ENCODE measurements around the gene RTN4IP1.

RTN4IP1 gene

DNA sequence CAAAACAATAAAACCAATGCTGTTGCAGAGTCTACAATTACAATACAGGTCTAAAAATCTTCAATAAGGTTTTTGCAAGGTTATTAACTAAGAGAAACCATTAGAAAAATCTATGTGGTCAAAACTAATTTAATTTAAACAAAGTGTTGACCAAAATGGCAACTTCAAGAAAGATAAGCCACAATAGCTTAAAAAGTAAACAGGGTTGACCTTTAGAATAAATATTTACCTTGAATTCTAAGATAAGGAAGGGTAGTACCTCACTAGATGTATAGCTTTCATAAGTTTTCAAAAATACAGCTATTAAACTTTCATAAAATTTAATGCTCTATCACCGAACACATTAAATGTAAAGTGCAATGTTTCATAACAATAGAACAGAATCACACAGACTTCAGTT lies 11.4 kb downstream of the RTN4IP1 start:
- TF ChIP-seq ZFX (IDR thresholded peaks at IDR 0.05) = no peak
- TF ChIP-seq, protein P1, sequence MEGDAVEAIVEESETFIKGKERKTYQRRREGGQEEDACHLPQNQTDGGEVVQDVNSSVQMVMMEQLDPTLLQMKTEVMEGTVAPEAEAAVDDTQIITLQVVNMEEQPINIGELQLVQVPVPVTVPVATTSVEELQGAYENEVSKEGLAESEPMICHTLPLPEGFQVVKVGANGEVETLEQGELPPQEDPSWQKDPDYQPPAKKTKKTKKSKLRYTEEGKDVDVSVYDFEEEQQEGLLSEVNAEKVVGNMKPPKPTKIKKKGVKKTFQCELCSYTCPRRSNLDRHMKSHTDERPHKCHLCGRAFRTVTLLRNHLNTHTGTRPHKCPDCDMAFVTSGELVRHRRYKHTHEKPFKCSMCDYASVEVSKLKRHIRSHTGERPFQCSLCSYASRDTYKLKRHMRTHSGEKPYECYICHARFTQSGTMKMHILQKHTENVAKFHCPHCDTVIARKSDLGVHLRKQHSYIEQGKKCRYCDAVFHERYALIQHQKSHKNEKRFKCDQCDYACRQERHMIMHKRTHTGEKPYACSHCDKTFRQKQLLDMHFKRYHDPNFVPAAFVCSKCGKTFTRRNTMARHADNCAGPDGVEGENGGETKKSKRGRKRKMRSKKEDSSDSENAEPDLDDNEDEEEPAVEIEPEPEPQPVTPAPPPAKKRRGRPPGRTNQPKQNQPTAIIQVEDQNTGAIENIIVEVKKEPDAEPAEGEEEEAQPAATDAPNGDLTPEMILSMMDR (conservative IDR thresholded peaks at IDR 0.05) = no peak
- no peak overlapping the region for H3K27ac ChIP-seq

DNA sequence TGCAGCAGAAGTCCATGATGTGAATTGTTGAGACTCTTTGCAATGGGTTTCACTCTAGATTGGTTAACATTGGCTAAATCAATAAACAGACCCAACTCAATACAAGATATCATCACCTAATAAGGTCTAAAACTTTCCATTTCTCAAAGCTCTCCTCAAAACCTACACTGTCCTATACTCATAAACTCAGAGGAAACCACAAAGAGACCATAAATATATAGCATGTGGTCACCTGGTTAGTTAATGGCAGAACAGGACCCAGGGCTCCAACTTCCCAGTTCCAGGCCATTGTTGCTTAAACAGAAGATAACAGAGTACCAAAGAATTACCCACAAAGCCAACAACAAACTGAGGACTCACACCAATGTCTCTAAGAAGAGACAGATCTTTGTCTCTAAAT lies 12.0 kb downstream of the RTN4IP1 start:
- no peak for TF ChIP-seq ZFX (IDR thresholded peaks at IDR 0.05)
- TF ChIP-seq, protein P1 (conservative IDR thresholded peaks at IDR 0.05) = no peak
- H3K27ac ChIP-seq = no peak overlapping the region

DNA sequence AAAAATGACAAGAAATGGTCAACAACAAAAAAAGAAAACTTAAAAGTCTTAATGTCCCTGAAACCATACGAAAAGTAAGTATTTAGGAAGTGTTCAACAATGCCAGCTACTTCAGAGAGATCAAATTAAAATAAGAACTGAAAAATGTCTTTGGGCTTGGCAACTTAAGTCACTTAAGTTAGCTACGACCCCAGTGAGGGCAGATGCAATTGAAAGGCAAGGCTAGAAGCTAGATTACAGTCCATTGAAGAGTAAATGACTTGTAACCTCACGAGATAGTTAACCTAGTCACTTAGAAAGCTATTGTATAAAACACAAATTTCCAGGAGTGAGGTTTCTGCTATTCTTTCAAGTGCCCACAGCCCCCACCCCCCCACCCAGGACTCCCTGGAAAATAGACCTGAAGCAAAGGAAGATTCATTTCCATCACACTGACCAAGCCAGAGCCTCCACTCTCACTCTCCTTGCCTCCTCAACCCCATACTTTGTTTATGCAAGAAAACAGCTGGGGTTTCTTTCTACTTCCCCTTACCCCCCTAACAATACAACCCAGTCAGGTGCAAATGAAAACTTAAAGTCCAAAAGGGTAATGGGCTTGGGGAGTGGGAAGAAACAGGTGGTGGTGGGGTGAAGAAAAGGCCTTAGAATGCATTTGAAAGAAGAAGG lies 14.6 kb downstream of the RTN4IP1 start:
- H3K27ac ChIP-seq = no peak overlapping the region

DNA sequence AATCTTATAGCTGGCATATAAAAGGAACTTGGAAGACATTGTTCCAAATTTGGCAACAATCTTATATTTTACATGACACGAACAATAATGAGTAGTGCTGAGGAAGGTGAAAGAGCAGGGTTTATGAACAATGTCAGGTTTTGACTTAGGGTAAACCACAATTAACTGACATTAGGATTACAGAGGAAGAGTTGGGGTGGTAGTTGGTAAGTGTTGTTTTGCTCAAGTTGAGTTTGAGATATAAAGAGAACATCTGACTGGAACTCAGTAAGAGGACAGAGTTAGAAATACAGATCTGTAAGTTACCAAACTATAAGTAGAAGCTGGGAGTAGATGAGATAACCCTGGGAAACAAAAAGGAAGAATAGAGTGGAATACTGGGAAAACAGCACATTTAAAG lies 15.1 kb downstream of the RTN4IP1 start:
- TF ChIP-seq, protein P1 (conservative IDR thresholded peaks at IDR 0.05) = no peak
- TF ChIP-seq ZFX (IDR thresholded peaks at IDR 0.05) = no peak
- H3K27ac ChIP-seq = no peak overlapping the region

More for the DNA sequence above, 14.6 kb downstream of the RTN4IP1 start:
- TF ChIP-seq, protein P1 (conservative IDR thresholded peaks at IDR 0.05) = no peak

DNA sequence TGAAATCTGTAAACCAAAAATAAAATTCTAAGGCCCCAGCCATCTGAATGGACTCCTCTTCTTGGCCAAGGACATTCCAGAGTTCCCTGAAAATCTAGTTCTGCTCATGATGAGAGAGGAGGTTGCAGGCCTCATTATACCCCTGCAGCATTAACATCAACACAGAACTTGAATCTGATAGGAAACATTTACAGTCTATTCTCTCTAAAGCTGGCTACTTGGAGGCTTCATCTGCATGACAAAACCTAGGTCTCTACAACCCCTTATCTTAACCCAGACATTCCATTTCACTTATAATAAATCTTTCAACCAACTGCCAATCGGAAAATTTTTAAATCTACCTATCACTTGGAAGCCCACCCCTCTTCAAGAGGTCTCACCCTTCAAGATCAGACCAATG lies 15.7 kb downstream of the RTN4IP1 start:
- no peak for TF ChIP-seq ZFX (IDR thresholded peaks at IDR 0.05)
- TF ChIP-seq, protein P1 (conservative IDR thresholded peaks at IDR 0.05) = no peak

DNA sequence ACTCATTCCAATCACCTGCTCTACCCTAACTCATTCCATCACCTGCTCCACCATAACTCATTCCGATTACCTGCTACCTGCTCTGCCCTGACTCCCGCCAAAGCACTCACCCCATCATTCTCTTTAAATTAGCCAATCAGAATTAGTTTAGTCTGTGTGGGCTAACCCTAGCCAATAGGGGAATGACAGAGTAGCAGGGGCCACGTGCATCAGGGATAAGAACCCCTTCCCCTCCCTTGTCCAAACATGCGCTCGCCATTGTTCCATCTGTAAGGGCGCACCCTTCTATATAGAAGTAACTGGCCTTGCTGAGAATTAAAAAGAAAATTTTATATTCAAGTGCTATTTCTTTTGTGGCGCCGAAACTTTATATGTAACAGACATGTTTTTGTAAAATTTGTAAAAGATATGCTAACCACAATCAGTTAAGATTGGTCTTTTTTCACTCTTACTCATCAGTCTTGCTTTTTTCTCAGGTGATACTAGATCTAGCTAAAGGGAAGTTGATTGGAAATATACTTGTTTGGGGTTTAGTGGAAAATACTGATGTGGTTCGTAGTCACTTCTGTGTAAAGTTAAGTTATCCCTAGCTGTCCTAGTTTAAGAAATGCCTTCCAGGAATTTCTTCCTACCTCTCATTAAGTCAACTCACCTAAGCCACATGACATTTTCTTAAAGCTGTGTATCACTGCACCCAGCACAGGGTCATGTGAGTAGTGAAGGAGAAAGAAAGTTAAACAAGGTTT lies 16.5 kb downstream of the RTN4IP1 start:
- TF ChIP-seq ZFX (IDR thresholded peaks at IDR 0.05) = no peak
- TF ChIP-seq, protein P1 (conservative IDR thresholded peaks at IDR 0.05) = no peak
- H3K27ac ChIP-seq = no peak overlapping the region

More for the DNA sequence above, 15.7 kb downstream of the RTN4IP1 start:
- no peak overlapping the region for H3K27ac ChIP-seq

DNA sequence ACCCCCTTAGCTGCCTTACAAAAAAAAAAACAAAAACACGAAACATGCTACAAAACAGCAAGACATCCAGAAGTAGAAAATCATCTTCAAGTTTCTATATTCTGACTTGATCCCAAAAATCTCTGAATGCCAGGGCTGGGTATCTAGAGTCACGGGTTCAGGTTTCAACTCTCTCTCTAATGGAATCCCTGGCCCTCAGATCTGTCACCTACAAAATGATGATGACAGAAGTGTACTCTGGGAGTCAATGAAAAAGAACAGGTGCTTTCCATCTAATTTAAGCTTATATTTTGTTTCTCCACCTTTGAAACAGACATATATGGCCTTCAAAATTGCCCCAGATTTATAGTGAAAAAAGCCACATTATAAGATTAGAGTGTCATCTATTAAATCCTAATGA lies 18.3 kb downstream of the RTN4IP1 start:
- H3K27ac ChIP-seq = no peak overlapping the region
- TF ChIP-seq, protein P1 (conservative IDR thresholded peaks at IDR 0.05) = no peak
- no peak for TF ChIP-seq ZFX (IDR thresholded peaks at IDR 0.05)
